DMS79 (cell line): ENCODE data around the gene UNC5C.

ENCODE experiments used
- DNase-seq: peaks from one replicate; lab custom pipeline; 2025; lab: John Stamatoyannopoulos, UW

The UNC5C gene

DNA sequence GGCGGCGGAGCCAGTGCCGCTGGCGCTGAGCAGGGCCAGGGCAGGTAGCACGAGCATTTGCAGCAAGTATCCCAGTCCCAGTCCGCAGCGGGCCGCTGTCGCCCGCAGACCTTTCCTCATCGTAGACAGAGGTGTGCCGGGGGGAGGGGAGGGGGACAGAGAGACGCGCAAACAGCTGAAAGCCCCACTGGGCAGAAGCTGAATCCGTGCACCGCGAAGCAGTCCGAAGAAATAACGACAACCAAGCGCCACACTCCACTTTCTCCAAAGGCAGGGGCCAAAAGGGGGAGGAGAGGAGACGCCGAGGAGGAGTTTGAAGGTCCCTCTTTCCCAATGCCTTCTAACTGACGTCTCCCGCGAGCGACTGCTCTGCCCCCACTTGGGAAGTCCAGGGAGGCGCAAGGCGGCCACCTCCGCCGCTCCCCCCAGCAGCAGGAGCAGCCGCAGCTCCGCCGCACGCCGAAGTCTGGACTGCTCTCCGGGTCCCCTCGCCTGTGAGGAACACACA lies at the start of gene UNC5C:
UNC5C (minus strand) TSS at position 236 of the 508 bp plus-strand sequence.
- no peak for DNase-seq

DNA sequence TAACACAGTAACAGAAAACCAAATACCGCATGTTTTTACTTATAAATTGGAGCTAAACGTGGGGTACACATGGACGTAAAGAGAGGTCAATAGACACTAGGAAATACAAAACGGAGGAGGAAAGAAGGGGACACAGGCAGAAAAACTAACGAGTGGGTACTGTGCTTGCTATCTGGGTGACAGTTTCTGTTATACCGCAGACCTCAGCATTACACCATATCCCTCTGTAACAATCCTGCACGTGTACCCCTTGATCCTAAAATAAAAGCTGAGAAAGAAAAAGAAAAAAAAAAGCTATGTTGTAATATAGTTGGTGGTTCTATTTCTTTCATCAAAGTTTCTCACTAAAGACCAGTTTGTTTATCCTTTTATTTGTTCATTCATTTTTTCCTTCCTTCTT lies 47.9 kb upstream of the UNC5C start:
- DNase-seq, result no peak

DNA sequence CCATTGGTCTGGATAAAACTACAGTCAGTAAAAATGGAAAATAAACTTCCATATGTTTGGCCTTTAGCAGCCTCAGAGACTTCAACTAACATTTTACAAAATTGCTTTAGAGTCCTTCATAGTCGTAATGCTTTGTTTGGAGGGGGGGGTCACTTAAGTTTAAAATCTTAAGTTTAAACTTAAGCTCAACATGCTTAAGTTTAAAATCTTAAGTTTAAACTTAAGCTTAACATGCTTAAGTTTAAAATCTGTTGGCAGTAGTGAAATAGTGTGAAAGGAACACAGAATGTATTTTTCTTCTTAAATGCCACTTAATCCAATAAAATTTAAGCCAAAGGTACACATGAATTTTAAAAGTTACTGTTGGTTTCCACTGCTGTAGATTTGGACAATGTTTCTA lies 45.9 kb upstream of the UNC5C start:
- DNase-seq, result no peak

DNA sequence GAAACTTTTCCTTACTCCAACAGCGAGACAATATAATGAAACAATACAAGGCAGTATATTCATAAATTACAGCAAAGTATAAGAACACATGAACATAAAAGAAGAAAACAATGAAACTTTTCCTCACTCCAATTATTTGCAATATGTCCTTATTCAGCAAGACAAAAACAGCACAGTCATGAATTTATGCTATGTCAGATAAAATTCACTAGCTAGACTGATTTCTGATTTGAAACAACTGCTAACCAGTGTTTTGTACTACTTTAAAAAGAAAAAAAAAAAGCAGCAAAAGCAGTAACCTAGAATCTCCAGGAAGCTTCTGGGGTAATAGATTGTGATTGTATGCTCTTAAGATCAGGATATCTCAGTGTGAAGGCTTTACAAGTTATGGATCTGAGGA lies 45.2 kb upstream of the UNC5C start:
- DNase-seq, result no peak

DNA sequence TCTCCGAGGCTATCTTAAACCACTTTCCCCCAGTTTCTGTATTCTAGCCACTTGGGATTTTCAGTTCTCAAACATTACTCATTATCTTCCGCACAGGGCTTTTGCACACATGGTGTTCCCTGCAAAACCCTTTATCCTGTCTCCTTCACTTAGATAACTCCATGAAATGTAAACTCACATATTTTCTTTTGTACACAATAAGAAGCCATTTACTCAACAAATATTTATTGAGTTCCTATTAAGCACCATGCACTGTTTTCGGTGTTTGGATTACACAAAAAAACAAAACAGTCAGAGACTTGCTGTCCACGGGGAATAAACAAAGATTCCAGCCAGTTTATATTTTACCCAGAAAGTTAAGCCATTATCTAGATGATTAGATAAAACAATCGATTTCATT lies 42.5 kb upstream of the UNC5C start:
- DNase-seq, result no peak

DNA sequence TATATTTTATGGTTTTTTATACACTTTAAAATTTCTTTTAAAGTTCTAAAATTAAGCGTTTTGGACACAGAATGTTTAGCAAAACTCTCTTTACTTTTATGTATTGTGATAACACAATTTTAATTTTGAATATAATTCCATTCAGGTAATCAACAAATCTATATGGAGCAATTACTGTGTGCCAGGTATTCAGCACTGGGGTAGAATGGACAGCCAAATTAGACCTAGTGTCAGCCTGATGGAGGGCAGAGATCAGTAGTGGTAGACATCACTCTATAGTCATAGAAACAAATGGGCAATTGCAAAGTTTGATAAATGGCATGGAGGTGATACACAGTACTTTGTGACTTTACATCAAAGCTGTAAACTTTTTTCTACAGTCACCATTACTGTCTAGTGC lies 41.8 kb upstream of the UNC5C start:
- no peak for DNase-seq

DNA sequence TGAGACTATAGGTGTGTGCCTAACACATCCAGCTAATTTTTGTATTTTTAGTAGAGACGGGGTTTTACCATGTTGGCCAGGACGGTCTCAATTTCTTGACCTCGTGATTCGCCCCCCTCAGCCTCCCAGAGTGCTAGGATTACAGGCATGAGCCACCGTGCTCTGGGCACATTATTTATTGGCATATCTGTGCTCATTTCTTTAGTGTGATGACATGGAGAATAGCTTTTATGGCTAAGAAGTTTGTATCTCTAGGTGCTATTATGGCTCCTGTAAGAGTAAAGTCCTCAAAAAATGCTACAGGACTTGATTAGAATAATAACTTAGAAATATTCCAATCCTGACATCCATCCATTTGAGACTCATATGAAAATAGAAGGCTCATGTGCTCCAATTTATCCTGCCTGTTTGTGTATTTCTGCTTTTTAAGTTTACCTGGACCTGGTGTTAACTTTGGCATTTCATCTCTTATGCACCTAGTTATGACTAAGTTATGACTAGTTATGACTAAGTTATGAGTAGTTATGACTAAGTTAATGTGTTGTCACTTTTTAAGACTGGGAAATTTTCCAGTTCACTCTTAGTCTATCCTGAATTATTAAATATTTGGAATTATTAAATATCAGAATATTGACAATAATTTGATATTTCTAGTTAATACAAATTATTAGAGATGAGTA lies 36.4 kb upstream of the UNC5C start:
- no peak for DNase-seq

DNA sequence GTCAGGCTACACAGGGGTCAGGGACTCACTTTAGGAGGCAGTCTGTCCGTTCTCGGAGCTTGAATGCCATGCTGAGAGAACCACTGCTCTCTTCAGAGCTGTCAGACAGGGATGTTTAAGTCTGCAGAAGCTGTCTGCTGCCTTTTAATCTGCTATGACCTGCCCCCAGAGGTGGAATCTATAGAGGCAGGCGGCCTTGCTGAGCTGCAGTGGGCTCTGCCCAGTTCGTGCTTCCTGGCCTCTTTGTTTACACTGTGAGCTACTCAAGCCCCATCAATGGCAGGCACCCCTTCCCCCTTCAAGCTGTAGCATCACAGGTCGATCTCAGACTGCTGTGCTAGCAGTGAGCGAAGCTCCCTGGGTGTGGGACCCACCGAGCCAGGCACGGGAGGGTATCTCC lies 31.5 kb upstream of the UNC5C start:
- no peak for DNase-seq

DNA sequence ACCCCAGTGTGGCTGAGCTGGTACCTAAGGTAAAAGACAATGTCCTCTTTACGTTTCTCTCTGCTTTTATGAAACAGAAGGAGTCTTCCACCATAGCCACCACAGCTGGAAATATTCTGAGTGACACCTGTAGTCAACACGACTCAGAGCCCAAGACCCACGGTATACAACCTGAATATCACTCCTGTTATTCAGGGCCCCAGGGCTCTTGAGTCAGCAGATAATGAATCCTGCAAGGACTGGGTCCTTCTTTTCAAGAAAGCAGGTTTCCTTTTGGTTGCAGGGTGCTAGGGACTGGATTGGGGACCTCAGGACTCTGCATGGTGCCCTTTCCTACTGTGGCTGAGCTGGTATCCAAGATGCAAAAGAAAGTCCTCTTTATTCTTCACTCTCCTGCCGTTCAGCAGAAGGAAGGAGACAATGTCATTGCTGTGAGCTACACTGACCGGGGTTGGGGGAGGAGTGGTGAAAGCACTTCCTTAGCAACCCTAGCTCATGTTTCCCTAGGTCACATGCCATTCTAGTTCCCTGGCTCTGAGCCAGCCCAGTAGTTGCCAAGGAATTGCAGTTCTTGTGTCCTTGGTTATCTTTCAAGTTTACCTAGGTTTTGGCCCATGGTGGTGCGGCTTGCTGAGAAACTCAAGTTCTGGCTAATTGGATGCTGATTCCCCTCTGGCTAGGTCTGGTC lies 23.7 kb upstream of the UNC5C start:
- DNase-seq, result no peak

DNA sequence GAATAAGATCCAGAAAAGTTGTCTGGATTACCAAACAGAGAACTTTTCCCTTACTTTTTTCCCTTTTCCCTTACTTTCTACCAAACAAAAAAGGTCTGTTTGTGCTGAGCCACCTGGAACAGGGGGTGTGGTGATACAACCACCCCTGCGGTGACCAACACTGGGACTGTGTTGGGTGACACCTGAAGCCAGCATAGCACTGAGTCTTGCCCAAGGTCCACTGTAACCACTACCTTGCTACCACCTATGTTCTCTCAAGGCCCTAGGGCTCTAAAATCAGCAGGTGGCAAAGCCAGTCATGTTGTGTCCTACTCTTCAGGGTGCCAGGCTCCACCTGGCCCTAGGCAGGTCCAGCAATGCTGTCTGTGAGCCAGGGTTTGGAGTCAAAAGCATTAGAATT lies 22.8 kb upstream of the UNC5C start:
- DNase-seq, result no peak

DNA sequence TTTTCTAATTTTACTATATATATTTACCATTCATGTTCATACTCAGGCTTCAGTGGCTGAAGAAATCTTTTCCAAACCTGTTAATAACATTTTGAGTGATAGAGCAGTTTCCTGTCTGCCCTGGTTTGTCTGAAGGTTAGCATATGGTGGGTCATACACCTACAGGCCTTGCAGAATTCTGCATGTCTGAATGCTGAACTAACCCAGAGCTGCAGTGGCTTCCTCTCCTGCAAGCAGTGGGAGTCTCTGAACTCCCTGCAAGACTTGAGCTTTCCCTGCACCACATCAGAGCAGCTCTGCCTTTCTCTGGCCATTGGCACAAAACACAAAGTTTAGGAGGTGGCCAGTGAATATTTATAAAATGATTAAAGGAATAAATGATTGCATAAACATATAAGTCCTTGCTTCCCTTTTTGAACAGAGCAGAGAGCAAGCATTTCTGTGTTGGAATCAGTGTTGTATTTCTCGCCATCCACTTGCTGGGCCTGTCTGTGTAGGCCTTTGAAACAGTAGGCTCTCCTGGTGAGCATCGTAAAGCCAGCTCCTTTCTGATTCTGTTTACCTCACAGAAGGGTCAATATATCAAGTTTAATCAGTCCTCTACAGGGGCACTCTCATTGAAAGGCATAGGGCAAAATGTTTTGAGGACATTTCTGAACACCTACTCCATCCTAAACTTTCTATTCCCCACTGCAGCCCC lies 15.0 kb upstream of the UNC5C start:
- DNase-seq, result no peak

DNA sequence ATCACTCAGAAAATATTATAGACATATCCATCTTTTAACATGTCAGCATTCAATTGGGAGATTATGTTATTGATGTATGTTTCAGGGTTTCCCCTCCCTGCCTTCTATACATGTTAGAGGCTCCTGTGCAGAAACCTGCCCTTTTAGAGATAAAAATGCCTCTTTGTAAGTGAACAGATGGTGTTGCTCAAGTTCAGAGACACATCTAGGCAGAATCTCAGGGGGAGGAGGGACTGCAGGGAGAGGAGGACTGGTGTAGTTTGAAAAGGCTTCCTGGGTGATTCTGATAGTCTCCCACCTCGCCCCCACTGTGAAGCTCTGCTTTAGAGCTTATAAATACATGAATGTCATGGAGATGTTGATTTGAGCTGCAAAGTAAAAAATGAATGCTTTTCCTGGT lies 12.0 kb upstream of the UNC5C start:
- no peak for DNase-seq

DNA sequence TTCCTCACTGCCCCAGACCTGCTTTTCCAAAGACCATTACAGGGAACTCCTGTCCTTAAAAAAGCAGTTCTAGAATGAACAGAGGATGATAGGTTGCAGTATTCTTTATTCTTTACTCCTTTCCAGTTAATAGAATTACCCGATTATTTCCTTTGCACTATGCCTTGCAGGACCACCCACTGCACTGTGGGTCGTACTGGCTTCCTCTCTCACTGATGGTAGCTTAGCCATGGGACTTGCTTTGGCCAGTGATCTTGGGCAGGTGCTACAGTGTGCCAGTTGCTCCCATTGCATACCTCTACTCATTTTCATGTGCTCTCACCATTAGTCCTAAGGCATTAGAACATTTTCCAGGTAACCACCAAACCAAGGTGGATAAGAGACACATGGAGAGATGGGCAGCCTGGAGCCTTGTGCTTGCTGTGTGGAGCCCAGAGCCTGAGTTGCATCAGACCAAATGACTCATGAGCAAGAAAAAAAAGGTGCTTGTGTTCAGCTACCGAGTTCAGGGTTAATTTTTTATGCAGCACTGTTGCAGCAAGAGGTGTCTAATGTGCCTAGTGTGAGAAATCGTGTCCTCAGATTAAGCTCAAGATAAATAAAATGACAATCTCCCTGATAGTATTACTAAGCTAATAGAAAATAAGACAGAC lies 7.6 kb upstream of the UNC5C start:
- DNase-seq, result no peak

DNA sequence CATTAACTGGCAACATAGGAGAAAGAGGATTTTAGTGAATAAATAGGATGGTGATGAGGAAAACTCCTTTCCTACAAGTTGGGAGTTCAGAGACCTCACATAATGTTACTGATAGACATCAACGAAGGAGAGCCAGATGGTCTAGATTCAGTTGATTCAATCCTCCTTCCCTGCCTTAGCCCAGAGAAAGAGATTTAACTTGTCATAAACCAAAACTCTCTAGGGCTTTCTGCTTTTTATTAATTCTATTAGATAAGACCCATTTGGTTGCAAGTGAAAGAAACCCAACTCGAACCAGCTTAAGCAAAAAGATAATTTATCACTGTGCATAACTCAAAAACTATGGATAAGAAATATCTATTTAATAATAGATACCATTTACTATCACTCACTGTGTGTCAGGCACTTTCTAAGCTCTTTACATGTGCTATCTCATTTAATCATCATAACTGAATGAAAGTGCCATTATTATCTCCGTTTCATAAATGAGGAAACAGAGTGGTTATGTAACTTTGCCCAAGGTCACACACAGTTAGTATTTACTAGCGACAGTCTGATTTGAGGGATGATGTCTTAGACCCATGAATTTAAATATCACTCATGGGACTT lies 4.3 kb upstream of the UNC5C start:
- DNase-seq, result no peak

DNA sequence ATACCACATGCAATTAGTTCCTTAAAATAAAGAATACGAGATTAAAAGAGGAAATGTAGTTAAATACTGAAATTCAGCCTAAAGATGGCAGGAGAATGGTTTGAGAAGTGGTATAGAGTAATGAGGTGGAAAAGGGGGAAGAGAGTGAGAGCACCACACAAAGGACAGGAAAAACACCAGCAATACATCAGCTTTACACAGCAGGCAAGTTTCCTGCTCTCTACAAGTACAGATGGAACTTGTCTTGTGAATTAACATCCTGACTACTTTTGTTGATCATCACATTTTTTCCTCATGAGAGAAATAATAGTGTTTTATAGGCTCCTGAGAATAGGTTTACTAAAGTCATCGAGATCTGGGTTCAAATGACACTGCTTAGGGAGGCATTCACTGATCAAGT lies 2.9 kb upstream of the UNC5C start:
- DNase-seq, result no peak

DNA sequence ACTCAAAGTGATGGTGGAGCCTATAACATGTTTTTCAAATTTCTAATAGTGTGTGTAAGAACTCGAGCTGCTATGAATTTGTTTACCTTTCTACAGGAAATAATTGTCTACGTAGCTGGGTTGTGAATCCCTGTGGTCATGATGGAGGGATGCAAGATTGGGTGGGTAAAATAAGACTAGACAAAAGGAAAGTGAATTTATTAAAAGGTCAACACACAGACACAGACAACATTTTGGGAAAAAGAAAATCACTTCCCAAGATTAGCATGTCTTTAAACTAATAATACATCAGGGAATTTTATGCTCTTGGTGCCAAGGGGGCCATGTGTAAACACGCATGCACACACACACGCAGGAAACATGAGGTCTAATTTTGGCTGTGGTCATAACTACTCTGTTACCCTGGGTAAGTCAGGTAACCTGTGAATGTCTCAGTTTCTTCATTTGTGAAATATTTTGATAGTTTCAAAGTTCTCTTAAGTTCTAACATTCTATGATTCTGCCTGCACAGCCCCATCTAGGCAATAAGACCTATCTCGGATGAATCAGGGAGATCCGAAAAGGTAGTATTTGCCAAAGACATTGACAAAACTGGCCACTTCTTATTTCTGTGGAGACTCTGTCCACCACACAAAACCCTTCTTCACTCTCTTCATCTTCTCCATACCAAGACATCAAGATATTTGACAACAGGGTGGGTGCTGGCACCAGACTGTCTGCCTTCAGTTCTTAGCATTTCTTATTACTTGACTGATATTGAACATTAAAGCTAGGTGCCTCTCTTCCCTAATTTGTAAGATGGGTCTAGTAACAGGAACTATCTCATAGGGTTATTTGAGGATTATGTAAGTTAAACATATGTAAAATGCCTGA lies 1.6 kb upstream of the UNC5C start:
- DNase-seq, result no peak

DNA sequence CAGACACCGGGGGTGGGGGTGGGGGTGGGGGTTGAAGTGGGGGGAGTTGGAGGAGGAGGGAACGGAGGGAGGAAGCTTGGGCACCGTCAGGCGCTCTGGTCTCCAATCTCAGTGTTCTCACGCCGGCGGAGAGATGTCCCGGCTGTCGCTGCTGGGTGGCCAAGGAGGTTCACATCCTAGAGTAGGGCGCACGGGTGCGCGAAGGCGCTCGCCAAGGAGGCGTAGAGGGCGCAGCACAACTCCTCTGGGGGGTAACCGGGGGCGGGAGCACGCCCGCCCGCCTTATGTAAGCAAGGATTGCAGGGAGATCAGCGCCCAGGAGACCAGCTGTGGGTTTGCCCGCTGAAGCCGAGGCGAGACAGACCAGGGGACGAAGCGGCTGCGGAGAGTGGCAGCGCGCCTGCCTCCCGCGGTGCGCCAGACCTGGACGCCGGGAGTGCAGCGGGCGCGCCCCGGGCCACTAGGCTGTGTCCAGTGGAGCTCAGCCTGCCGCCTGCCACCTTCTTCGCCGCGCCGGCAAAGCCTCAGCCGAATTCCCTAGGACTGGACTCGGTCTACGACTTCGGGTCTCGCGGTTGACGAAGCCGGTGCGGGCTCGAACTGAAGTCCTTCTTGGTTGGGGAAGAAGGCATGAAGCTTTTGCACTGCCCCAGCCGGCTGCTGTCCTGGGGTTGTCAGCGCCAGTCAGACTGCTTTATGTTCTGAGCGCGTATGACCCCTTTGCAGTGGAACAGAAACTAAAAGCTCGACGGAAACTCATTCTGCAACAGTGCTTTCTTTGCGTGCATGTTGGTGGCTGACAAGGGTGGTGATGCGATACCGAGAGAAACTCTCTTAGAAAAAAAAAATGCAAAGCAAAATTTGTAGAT lies 707 bp upstream of the UNC5C start:
- DNase-seq, result no peak

DNA sequence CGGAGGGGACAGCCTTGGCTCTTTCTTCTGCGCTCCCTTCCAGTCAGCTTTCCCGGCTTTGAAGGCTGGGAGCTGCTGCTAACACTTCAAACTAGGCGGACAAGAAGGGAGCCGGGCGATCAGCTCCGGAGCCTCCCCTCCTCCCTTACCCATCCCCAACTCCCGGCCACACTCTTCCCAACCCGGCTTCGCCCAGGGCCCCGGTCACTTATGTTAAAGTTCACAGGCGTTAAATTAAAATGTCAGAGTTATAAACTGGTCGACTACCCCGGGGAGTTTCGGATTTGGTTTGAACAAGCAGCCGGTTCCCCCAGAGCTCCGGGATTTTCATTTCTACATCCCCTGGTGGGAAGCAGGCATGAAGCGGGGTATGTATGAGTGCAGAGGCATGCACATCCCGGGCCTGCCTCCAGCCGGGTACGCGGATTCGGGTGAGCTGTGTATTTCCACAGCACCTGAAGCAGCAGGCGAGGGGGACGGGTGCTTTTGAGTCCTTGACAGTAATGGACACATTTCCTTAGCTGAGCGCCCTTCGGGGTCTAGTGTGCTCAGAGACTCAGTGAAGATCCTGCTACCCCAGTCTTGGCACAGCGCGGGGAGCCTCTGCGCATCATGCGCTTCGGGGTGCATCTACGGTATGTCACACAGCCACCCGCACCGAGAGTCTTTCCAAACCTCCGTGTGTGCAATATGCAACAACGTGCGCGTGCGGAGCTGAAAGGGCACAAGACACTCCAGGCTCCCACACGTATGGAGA lies 880 bp downstream of the UNC5C start:
- no peak for DNase-seq
